Measurements from ENCODE around the gene NGEF. TPM values are rescaled to one million over a fixed set of nuclear protein-coding genes. Genes with fewer than 3 reads are reported as not detected.

NGEF gene
- total RNA-seq, 2 experiments from 2014 or later = not detected

- Mint-ChIP-seq H3K4me3 (no peak overlapping the region), H3K27ac (no peak overlapping the region), H3K27me3 (ENCODE audit: low read depth) (peaks cover 2% of the 10 kb centered on the region), H3K36me3 (ENCODE audit: low read depth) (no peaks in the 10 kb centered on the region), H3K9me3 (ENCODE audit: insufficient read depth) (no peaks in the 10 kb centered on the region), H3K4me1 (ENCODE audit: low read depth) (no peaks in the 10 kb centered on the region)
- POLR2A ChIA-PET = no interaction called here
- ATAC-seq (no peak), DNase-seq (no peak)
- CTCF ChIA-PET = no interaction called here
These were observed 39.9 kb downstream of the NGEF start for GRCh38 chr2:232973011-232973735.

GRCh38 chr2:232971744-232972143, 41.3 kb downstream of the NGEF start:
- no peak overlapping the region for H3K4me3 Mint-ChIP-seq
- H3K9me3 Mint-ChIP-seq (ENCODE audit: insufficient read depth) = no peaks in the 10 kb centered on the region
- DNase-seq = no peak
- no peak overlapping the region for H3K27ac Mint-ChIP-seq
- CTCF ChIA-PET = no interaction called here
- POLR2A ChIA-PET = no interaction called here
- H3K27me3 Mint-ChIP-seq (ENCODE audit: low read depth) = peaks cover 2% of the 10 kb centered on the region
- H3K36me3 Mint-ChIP-seq (ENCODE audit: low read depth) = no peaks in the 10 kb centered on the region
- no peak for ATAC-seq
- H3K4me1 Mint-ChIP-seq (ENCODE audit: low read depth) = no peaks in the 10 kb centered on the region

- ChIA-PET POLR2A (no interaction called here), CTCF (no interaction called here)
- Mint-ChIP-seq H3K4me3 (no peak overlapping the region), H3K4me1 (ENCODE audit: low read depth) (no peaks in the 10 kb centered on the region), H3K27me3 (ENCODE audit: low read depth) (peaks cover 5% of the 10 kb centered on the region), H3K36me3 (ENCODE audit: low read depth) (no peaks in the 10 kb centered on the region), H3K9me3 (ENCODE audit: insufficient read depth) (no peaks in the 10 kb centered on the region), H3K27ac (no peak overlapping the region)
- DNase-seq (no peak), ATAC-seq (no peak)
These were observed 43.0 kb downstream of the NGEF start for GRCh38 chr2:232970051-232970450.

DNA sequence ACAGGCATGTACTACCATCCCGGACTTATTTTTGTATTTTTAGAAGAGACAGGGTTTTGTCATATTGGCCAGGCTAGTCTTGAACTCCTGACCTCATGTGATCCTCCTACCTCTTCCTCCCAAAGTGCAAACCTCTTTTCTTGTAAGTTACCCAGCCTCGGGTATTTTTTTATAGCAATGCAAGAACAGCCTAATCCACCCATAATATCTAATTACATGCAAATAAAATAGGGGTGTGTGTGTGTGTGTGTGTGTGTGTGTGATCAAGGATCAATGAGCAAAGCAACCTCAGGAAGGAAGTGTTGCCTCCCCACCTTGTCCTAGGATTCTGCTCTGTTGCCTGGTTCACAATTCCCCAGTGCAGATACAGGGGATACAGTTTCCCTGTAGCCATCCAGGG, 45.6 kb downstream of the NGEF start:
- Mint-ChIP-seq H3K27me3 (ENCODE audit: low read depth) (peaks cover 6% of the 10 kb centered on the region), H3K4me1 (ENCODE audit: low read depth) (no peaks in the 10 kb centered on the region), H3K27ac (no peak overlapping the region), H3K4me3 (no peak overlapping the region), H3K36me3 (ENCODE audit: low read depth) (no peaks in the 10 kb centered on the region), H3K9me3 (ENCODE audit: insufficient read depth) (no peaks in the 10 kb centered on the region)
- DNase-seq (no peak), ATAC-seq (no peak)
- POLR2A ChIA-PET = interaction anchor here (0.7 kb wide), 1 partner anchor 93 kb away, joined by 3 read pairs; no protein-coding TSS in a partner anchor
- CTCF ChIA-PET = no interaction called here

DNA sequence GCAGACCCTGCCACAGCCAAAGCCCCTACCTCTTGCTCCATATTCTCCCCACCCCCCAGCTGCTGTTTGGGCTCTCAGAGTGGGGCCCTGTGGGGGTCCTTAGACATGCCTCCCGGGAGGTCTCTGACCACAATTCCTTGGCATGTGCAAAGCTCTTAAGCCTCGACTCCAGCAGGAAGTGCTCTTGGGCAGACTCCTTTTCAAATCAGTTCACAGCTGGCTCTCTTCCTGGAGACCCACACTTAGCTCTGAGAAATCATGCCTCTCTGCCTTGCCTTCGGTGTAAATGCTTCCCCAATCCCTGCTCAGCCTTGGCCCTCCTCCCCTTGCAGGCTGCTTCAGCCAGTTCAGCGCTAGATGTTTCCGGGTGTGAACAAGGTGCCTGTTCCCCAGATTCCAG, 46.9 kb downstream of the NGEF start:
- H3K27ac Mint-ChIP-seq = no peak overlapping the region
- ATAC-seq (no peak), DNase-seq (no peak)
- peaks cover 6% of the 10 kb centered on the region for H3K27me3 Mint-ChIP-seq (ENCODE audit: low read depth)
- no peaks in the 10 kb centered on the region for H3K4me1 Mint-ChIP-seq (ENCODE audit: low read depth)
- H3K9me3 Mint-ChIP-seq (ENCODE audit: insufficient read depth) = no peaks in the 10 kb centered on the region
- ChIA-PET POLR2A (no interaction called here), CTCF (interaction anchor here (1.6 kb wide), 1 partner anchor 16 kb away, joined by 3 read pairs; no protein-coding TSS in a partner anchor)
- H3K36me3 Mint-ChIP-seq (ENCODE audit: low read depth) = no peaks in the 10 kb centered on the region
- no peak overlapping the region for H3K4me3 Mint-ChIP-seq

GRCh38 chr2:232963913-232964312, 49.1 kb downstream of the NGEF start:
- CTCF ChIA-PET = no interaction called here
- peaks cover 6% of the 10 kb centered on the region for H3K27me3 Mint-ChIP-seq (ENCODE audit: low read depth)
- POLR2A ChIA-PET = no interaction called here
- DNase-seq (no peak), ATAC-seq (no peak)
- no peaks in the 10 kb centered on the region for H3K4me1 Mint-ChIP-seq (ENCODE audit: low read depth)
- H3K27ac Mint-ChIP-seq = no peak overlapping the region
- no peaks in the 10 kb centered on the region for H3K36me3 Mint-ChIP-seq (ENCODE audit: low read depth)
- no peak overlapping the region for H3K4me3 Mint-ChIP-seq
- no peaks in the 10 kb centered on the region for H3K9me3 Mint-ChIP-seq (ENCODE audit: insufficient read depth)

DNA sequence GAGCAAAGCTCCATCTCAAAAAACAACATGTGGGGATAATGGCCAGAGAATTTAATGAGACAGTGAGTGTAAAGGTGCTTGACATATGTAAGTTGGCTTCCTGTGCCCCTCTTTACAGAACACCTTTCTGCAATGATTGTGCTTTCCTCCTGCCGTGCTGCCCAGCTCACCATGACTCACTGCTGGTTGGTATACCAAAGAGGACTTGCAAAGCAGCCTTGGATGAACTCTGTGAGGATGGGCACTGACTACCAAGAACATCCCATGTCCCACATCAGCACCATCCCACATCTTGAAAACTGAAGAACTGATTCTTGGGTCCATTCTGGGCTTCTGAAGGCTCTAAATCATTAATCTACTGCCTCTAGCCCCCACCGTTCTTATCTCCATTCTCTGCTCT, 52.2 kb downstream of the NGEF start:
- ChIA-PET POLR2A (no interaction called here), CTCF (no interaction called here)
- H3K27me3 Mint-ChIP-seq (ENCODE audit: low read depth) = peaks cover 8% of the 10 kb centered on the region
- H3K4me3 Mint-ChIP-seq = no peak overlapping the region
- H3K27ac Mint-ChIP-seq = no peak overlapping the region
- no peaks in the 10 kb centered on the region for H3K4me1 Mint-ChIP-seq (ENCODE audit: low read depth)
- no peaks in the 10 kb centered on the region for H3K9me3 Mint-ChIP-seq (ENCODE audit: insufficient read depth)
- no peaks in the 10 kb centered on the region for H3K36me3 Mint-ChIP-seq (ENCODE audit: low read depth)
- no peak for DNase-seq
- ATAC-seq = no peak

DNA sequence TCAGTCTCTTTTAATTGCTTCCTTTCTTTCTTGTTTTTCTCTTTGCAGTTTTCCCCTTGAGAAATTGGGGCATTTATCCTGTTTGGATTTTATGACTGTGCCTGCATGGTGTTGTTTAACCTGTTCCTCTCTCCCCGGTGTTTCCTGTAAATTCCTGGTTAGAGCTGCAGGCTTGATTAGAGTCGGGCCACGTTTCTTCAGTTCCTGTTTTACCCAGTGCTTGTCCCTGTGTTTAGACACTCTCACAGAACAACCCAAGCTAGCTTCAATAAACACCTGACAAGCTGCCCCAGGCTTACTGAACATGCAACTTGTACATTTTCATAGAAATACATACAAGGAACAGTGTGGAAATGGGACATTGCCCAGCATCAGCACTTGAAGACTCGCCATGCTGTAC, 53.9 kb downstream of the NGEF start:
- POLR2A ChIA-PET = no interaction called here
- Mint-ChIP-seq H3K27ac (no peak overlapping the region), H3K9me3 (ENCODE audit: insufficient read depth) (no peaks in the 10 kb centered on the region), H3K36me3 (ENCODE audit: low read depth) (no peaks in the 10 kb centered on the region), H3K4me1 (ENCODE audit: low read depth) (no peaks in the 10 kb centered on the region), H3K4me3 (no peak overlapping the region), H3K27me3 (ENCODE audit: low read depth) (peaks cover 4% of the 10 kb centered on the region)
- CTCF ChIA-PET = no interaction called here
- DNase-seq = no peak
- ATAC-seq = no peak

GRCh38 chr2:232957657-232958090, 55.4 kb downstream of the NGEF start:
- Mint-ChIP-seq H3K4me1 (ENCODE audit: low read depth) (no peaks in the 10 kb centered on the region), H3K36me3 (ENCODE audit: low read depth) (no peaks in the 10 kb centered on the region), H3K27ac (no peak overlapping the region), H3K9me3 (ENCODE audit: insufficient read depth) (no peaks in the 10 kb centered on the region), H3K4me3 (no peak overlapping the region), H3K27me3 (ENCODE audit: low read depth) (peaks cover 4% of the 10 kb centered on the region)
- POLR2A ChIA-PET = no interaction called here
- CTCF ChIA-PET = interaction anchor here (0.7 kb wide), 1 partner anchor 198 kb away, joined by 3 read pairs; no protein-coding TSS in a partner anchor
- DNase-seq (no peak), ATAC-seq (no peak)

DNA sequence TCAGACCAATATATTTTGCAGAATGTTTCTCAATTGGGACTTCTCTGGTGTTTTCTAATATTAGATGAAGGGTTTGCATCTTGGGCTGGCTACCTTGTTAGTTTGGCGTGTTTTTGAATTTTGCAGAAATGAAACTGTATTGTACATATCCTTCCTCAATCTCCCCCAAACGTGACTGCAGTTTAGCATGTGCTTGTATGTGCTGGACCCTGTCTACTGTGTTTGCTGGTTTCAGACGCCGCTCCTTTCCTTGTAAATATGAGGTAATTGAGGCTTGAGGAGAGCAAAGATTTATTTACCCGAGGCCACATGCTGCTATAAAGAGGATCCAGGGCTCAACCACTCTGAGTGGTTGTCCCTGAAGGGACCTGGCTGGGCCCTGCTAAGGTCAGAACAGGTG, 57.2 kb downstream of the NGEF start:
- no peaks in the 10 kb centered on the region for H3K4me1 Mint-ChIP-seq (ENCODE audit: low read depth)
- H3K27ac Mint-ChIP-seq = no peak overlapping the region
- no peak overlapping the region for H3K4me3 Mint-ChIP-seq
- ATAC-seq = no peak
- CTCF ChIA-PET = no interaction called here
- no peaks in the 10 kb centered on the region for H3K36me3 Mint-ChIP-seq (ENCODE audit: low read depth)
- no peaks in the 10 kb centered on the region for H3K9me3 Mint-ChIP-seq (ENCODE audit: insufficient read depth)
- H3K27me3 Mint-ChIP-seq (ENCODE audit: low read depth) = peaks cover 4% of the 10 kb centered on the region
- no peak for DNase-seq
- POLR2A ChIA-PET = no interaction called here

GRCh38 chr2:232954691-232955090, 58.4 kb downstream of the NGEF start:
- no peaks in the 10 kb centered on the region for H3K4me1 Mint-ChIP-seq (ENCODE audit: low read depth)
- no peak overlapping the region for H3K4me3 Mint-ChIP-seq
- no peaks in the 10 kb centered on the region for H3K9me3 Mint-ChIP-seq (ENCODE audit: insufficient read depth)
- H3K27ac Mint-ChIP-seq = no peak overlapping the region
- no peaks in the 10 kb centered on the region for H3K36me3 Mint-ChIP-seq (ENCODE audit: low read depth)
- DNase-seq (no peak), ATAC-seq (no peak)
- ChIA-PET CTCF (no interaction called here), POLR2A (no interaction called here)
- H3K27me3 Mint-ChIP-seq (ENCODE audit: low read depth) = peaks cover 4% of the 10 kb centered on the region

DNA sequence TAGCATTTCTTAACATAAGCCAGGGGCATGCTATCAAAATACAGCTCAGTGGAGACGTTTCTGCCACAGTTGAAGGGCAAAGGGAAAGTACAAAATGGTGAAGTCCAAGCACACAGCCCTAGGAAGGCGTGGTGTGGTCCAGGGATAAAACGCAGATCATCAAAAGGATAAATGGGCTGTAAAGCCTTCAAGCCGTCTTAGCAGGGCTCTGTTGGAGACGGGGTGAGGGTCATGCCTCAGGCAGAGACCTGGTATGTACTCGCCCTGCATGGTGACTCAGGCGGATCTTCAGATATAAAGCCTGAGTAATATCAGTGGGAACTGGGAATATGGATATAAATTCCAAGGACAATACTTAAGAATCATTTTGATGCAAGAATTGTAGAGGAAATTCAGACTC, 61.2 kb downstream of the NGEF start:
- ChIA-PET POLR2A (no interaction called here), CTCF (no interaction called here)
- no peak overlapping the region for H3K27ac Mint-ChIP-seq
- DNase-seq (no peak), ATAC-seq (no peak)
- H3K4me3 Mint-ChIP-seq = no peak overlapping the region
- H3K27me3 Mint-ChIP-seq (ENCODE audit: low read depth) = peaks cover 3% of the 10 kb centered on the region
- no peaks in the 10 kb centered on the region for H3K4me1 Mint-ChIP-seq (ENCODE audit: low read depth)
- no peaks in the 10 kb centered on the region for H3K9me3 Mint-ChIP-seq (ENCODE audit: insufficient read depth)
- H3K36me3 Mint-ChIP-seq (ENCODE audit: low read depth) = no peaks in the 10 kb centered on the region

GRCh38 chr2:232951181-232951580, 61.9 kb downstream of the NGEF start:
- H3K36me3 Mint-ChIP-seq (ENCODE audit: low read depth) = no peaks in the 10 kb centered on the region
- DNase-seq (no peak), ATAC-seq (no peak)
- H3K27ac Mint-ChIP-seq = no peak overlapping the region
- ChIA-PET POLR2A (no interaction called here), CTCF (no interaction called here)
- H3K27me3 Mint-ChIP-seq (ENCODE audit: low read depth) = peaks cover 6% of the 10 kb centered on the region
- no peaks in the 10 kb centered on the region for H3K4me1 Mint-ChIP-seq (ENCODE audit: low read depth)
- H3K4me3 Mint-ChIP-seq = no peak overlapping the region
- no peaks in the 10 kb centered on the region for H3K9me3 Mint-ChIP-seq (ENCODE audit: insufficient read depth)
